Mesendoderm (in vitro differentiated cells): Measurements from ENCODE around the gene PCDHA12. TPM values are rescaled to one million over a fixed set of nuclear protein-coding genes. Genes with fewer than 3 reads are reported as not detected.
"Not testable (repeated sequence)": the region's sequence is repeated elsewhere in the genome, so short reads cannot be mapped to it uniquely, and the experiment has no call there.

Experiments used
- DNase-seq: peaks from one replicate; pipeline ENCODE4 v3.0.0; 2013
- H2AK5ac ChIP-seq: 2 replicates; pipeline ENCODE4 v1.6.1; 2013; ENCODE audit warnings: low read length, inconsistent platforms
- H2BK120ac ChIP-seq: 2 replicates; pipeline ENCODE4 v1.6.1; 2013; ENCODE audit warnings: low read depth, mild to moderate bottlenecking, low read length, moderate library complexity, mixed read lengths
- H2BK15ac ChIP-seq: replicated peaks from 2 replicates; pipeline ENCODE4 v1.6.1; 2013; ENCODE audit warnings: low read depth, mild to moderate bottlenecking, moderate library complexity
- H2BK5ac ChIP-seq: 2 replicates; pipeline ENCODE4 v1.6.1; 2013; ENCODE audit warnings: low read length, inconsistent platforms
- H3K18ac ChIP-seq: 2 replicates; pipeline ENCODE4 v1.6.1; 2013; ENCODE audit warnings: mild to moderate bottlenecking, low read length, mixed read lengths
- H3K23ac ChIP-seq: one replicate; pipeline ENCODE4 v1.6.1; 2013; ENCODE audit warnings: low read length
- H3K27ac ChIP-seq: 2 replicates; pipeline ENCODE4 v1.5.1; 2013; ENCODE audit warnings: low read depth, mild to moderate bottlenecking, inconsistent platforms, low read length, moderate library complexity
- H3K27me3 ChIP-seq: 2 replicates; pipeline ENCODE4 v1.6.1; 2013; ENCODE audit warnings: low read length, control low read depth, mild to moderate bottlenecking, inconsistent platforms; ENCODE audit not compliant: insufficient read depth, poor library complexity
- H3K36me3 ChIP-seq: 2 replicates; pipeline ENCODE4 v1.6.1; 2013; ENCODE audit warnings: low read length, inconsistent platforms; ENCODE audit not compliant: control insufficient read depth, insufficient read depth
- H3K4ac ChIP-seq: one replicate; pipeline ENCODE4 v1.6.1; 2013; ENCODE audit warnings: low read depth, mild to moderate bottlenecking, low read length, moderate library complexity
- H3K4me1 ChIP-seq: 2 replicates; pipeline ENCODE4 v1.6.1; 2013; ENCODE audit warnings: low read depth, low read length, inconsistent platforms; ENCODE audit not compliant: control insufficient read depth
- H3K4me2 ChIP-seq: 2 replicates; pipeline ENCODE4 v1.6.1; 2013; ENCODE audit warnings: low read length
- H3K4me3 ChIP-seq: 2 replicates; pipeline ENCODE4 v1.5.1; 2013; ENCODE audit warnings: mild to moderate bottlenecking, low read length
- H3K56ac ChIP-seq: one replicate; pipeline ENCODE4 v1.6.1; 2013; ENCODE audit warnings: low read length
- H3K79me1 ChIP-seq: 2 replicates; pipeline ENCODE4 v1.6.1; 2013; ENCODE audit warnings: low read length, inconsistent platforms
- H3K79me2 ChIP-seq: 2 replicates; pipeline ENCODE4 v1.6.1; 2013; ENCODE audit warnings: mild to moderate bottlenecking, low read length; ENCODE audit not compliant: control insufficient read depth, insufficient read depth
- H3K9ac ChIP-seq: 2 replicates; pipeline ENCODE4 v1.6.1; 2013; ENCODE audit warnings: low read length, inconsistent platforms
- H4K5ac ChIP-seq: one replicate; pipeline ENCODE4 v1.6.1; 2013; ENCODE audit warnings: low read length
- H4K8ac ChIP-seq: one replicate; pipeline ENCODE4 v1.6.1; 2013; ENCODE audit warnings: low read depth, mild to moderate bottlenecking, control low read depth, low read length, moderate library complexity
- WGBS: extraction: QIAGEN DNeasy Blood & Tissue Kit; methylation state at CpG from one replicate; pipeline ENCODE4 v1.1.7; 2013; ENCODE audit warnings: low lambda C conversion rate, missing lambda C conversion rate; ENCODE audit not compliant: insufficient coverage; ENCODE audit errors: extremely low coverage; 5-methylcytosine and 5-hydroxymethylcytosine counted together
- polyA plus RNA-seq, 2 experiments: library from polyadenylated mRNA; stranded (reverse); fragments of 200-250 nt; gene quantifications; one replicate each; pipeline ENCODE4 v1.2.3, GENCODE V29; 2013

PCDHA12 gene
- polyA plus RNA-seq (2013, experiment 1 of 2) = 5.8 TPM
- polyA plus RNA-seq (2013, experiment 2 of 2) = 6.0 TPM

GRCh38 chr5:140875085-140876065, at the start of gene PCDHA12:
TSS of gene PCDHA12 (plus strand) at chr5:140875308. CDS start at chr5:140875473, 165 bp downstream.
- Histone ChIP-seq H4K8ac (no peak within 1 kb of the TSS), H3K27me3 (no peaks in the 10 kb centered on the region), H2BK5ac (no peak within 1 kb of the TSS), H3K18ac (no peak within 1 kb of the TSS), H3K4ac (no peak within 1 kb of the TSS), H4K5ac (no peak within 1 kb of the TSS), H3K23ac (no peak within 1 kb of the TSS), H2BK120ac (no peak within 1 kb of the TSS), H2AK5ac (no peak within 1 kb of the TSS), H3K27ac (no peak within 1 kb of the TSS), H3K4me2 (peak within 1 kb of the TSS; percentile 25), H3K36me3 (no peaks in the 10 kb centered on the region), H3K4me3 (peak within 1 kb of the TSS; percentile 36), H2BK15ac (no peak within 1 kb of the TSS), H3K56ac (peak within 1 kb of the TSS; percentile 85), H3K79me2 (no peaks in the 10 kb centered on the region), H3K79me1 (peaks cover 2% of the 10 kb centered on the region), H3K9ac (peak within 1 kb of the TSS; percentile 64), H3K4me1 (no peaks in the 10 kb centered on the region)
- DNase-seq = peak; percentile 82
- WGBS = no CpG with 5 or more reads among the region's 47 CpGs

- Histone ChIP-seq H3K23ac (no peak within 1 kb of the TSS), H2BK5ac (no peak within 1 kb of the TSS)
- WGBS = no CpG with 5 or more reads among the region's 27 CpGs
These were observed 47.3 kb upstream of the PCDHA12 start, which contains the start of gene PCDHA6 for GRCh38 chr5:140827704-140828361. TSS of gene PCDHA6 (plus strand) at chr5:140827960. CDS start at chr5:140828092, 132 bp downstream.

GRCh38 chr5:140828362-140828737, 46.8 kb upstream of the PCDHA12 start:
- H3K4me1 ChIP-seq = no peaks in the 10 kb centered on the region
- H2BK15ac ChIP-seq = no peak overlapping the region
- DNase-seq = peak; percentile 50
- no peak overlapping the region for H3K4ac ChIP-seq
- H3K36me3 ChIP-seq = no peaks in the 10 kb centered on the region
- no peak overlapping the region for H3K27ac ChIP-seq
- H3K79me1 ChIP-seq = no peaks in the 10 kb centered on the region
- H2AK5ac ChIP-seq = no peak overlapping the region
- WGBS = no CpG with 5 or more reads among the region's 18 CpGs
- no peak overlapping the region for H3K23ac ChIP-seq
- H2BK5ac ChIP-seq = no peak overlapping the region
- no peak overlapping the region for H3K18ac ChIP-seq
- H4K5ac ChIP-seq = no peak overlapping the region
- H3K56ac ChIP-seq = peak overlapping the region; percentile 85
- no peaks in the 10 kb centered on the region for H3K27me3 ChIP-seq
- peak overlapping the region; percentile 68 for H3K9ac ChIP-seq
- H3K4me3 ChIP-seq = no peak overlapping the region
- H3K4me2 ChIP-seq = no peak overlapping the region
- H2BK120ac ChIP-seq = no peak overlapping the region
- H4K8ac ChIP-seq = no peak overlapping the region
- no peaks in the 10 kb centered on the region for H3K79me2 ChIP-seq

More at GRCh38 chr5:140827704-140828361, 47.3 kb upstream of the PCDHA12 start, which contains the start of gene PCDHA6:
- no peak within 1 kb of the TSS for H2BK120ac ChIP-seq
- no peak within 1 kb of the TSS for H3K4me2 ChIP-seq
- H3K56ac ChIP-seq = peak within 1 kb of the TSS; percentile 85
- DNase-seq = peak; percentile 21
- no peak within 1 kb of the TSS for H3K4ac ChIP-seq
- H3K79me1 ChIP-seq = no peaks in the 10 kb centered on the region
- H3K9ac ChIP-seq = peak within 1 kb of the TSS; percentile 68
- no peaks in the 10 kb centered on the region for H3K36me3 ChIP-seq
- H3K27ac ChIP-seq = no peak within 1 kb of the TSS
- peak within 1 kb of the TSS; percentile 43 for H3K4me3 ChIP-seq
- H4K8ac ChIP-seq = no peak within 1 kb of the TSS
- H3K79me2 ChIP-seq = no peaks in the 10 kb centered on the region
- no peaks in the 10 kb centered on the region for H3K4me1 ChIP-seq
- no peak within 1 kb of the TSS for H3K18ac ChIP-seq
- no peaks in the 10 kb centered on the region for H3K27me3 ChIP-seq
- H2BK15ac ChIP-seq = no peak within 1 kb of the TSS
- no peak within 1 kb of the TSS for H4K5ac ChIP-seq
- no peak within 1 kb of the TSS for H2AK5ac ChIP-seq

- not testable (repeated sequence) for H2BK15ac ChIP-seq, H2BK120ac ChIP-seq, H3K4me1 ChIP-seq, H3K56ac ChIP-seq, H3K4ac ChIP-seq, H4K8ac ChIP-seq, H3K27ac ChIP-seq, H3K18ac ChIP-seq, H4K5ac ChIP-seq, H3K9ac ChIP-seq, H3K23ac ChIP-seq, H3K4me3 ChIP-seq, H2BK5ac ChIP-seq, DNase-seq, H3K79me2 ChIP-seq, H3K4me2 ChIP-seq, H3K79me1 ChIP-seq, H2AK5ac ChIP-seq, H3K36me3 ChIP-seq, H3K27me3 ChIP-seq
- WGBS = no CpG with 5 or more reads among the region's 106 CpGs
These were observed 45.3 kb upstream of the PCDHA12 start for GRCh38 chr5:140829511-140830501.

- Histone ChIP-seq H3K23ac (no peak within 1 kb of the TSS), H3K79me1 (no peaks in the 10 kb centered on the region), H2AK5ac (no peak within 1 kb of the TSS), H3K4me1 (no peaks in the 10 kb centered on the region), H3K27me3 (no peaks in the 10 kb centered on the region), H4K5ac (no peak within 1 kb of the TSS), H2BK5ac (no peak within 1 kb of the TSS), H2BK120ac (no peak within 1 kb of the TSS), H3K36me3 (no peaks in the 10 kb centered on the region), H3K56ac (no peak within 1 kb of the TSS), H3K27ac (no peak within 1 kb of the TSS), H3K4ac (no peak within 1 kb of the TSS), H2BK15ac (no peak within 1 kb of the TSS), H3K79me2 (no peaks in the 10 kb centered on the region), H3K9ac (no peak within 1 kb of the TSS), H3K18ac (no peak within 1 kb of the TSS), H4K8ac (no peak within 1 kb of the TSS), H3K4me3 (no peak within 1 kb of the TSS), H3K4me2 (no peak within 1 kb of the TSS)
- no peak for DNase-seq
- no CpG with 5 or more reads among the region's 8 CpGs for WGBS
These were observed 41.1 kb upstream of the PCDHA12 start, which contains the start of gene PCDHA7 for GRCh38 chr5:140833993-140834392. TSS of gene PCDHA7 (plus strand) at chr5:140834269. CDS start at chr5:140834384, 115 bp downstream.
